Immature natural killer cell (primary cell): ENCODE data around the gene PARD3B. TPM values are rescaled to one million over a fixed set of nuclear protein-coding genes. Genes with fewer than 3 reads are reported as not detected.

Experiments used
- DNase-seq, 3 donors: peaks; one replicate each; pipeline ENCODE4 v3.0.0; 2022; ENCODE audit warnings: mixed read lengths in 1 of 3
- H3K27ac Mint-ChIP-seq, 6 donors: one replicate each; pipeline ENCODE4 v1.8.0; 2020; ENCODE audit warnings: mixed read lengths in 6 of 6, mild to moderate bottlenecking in 5 of 6, inconsistent platforms in 4 of 6, moderate library complexity in 3 of 6
- H3K27me3 Mint-ChIP-seq, 3 donors: one replicate each; pipeline ENCODE4 v1.8.0; 2020 to 2021; ENCODE audit warnings: low read depth in 3 of 3, mild to moderate bottlenecking in 3 of 3, mixed read lengths in 3 of 3, moderate library complexity in 3 of 3, inconsistent platforms in 1 of 3
- H3K36me3 Mint-ChIP-seq, 3 donors: one replicate each; pipeline ENCODE4 v1.8.0; 2020; ENCODE audit warnings: mixed read lengths in 3 of 3, inconsistent platforms in 2 of 3, mild to moderate bottlenecking in 2 of 3
- H3K4me1 Mint-ChIP-seq, 2 donors: one replicate each; pipeline ENCODE4 v1.8.0; 2020; ENCODE audit warnings: inconsistent platforms in 2 of 2, mild to moderate bottlenecking in 2 of 2, mixed read lengths in 2 of 2, moderate library complexity in 1 of 2
- H3K4me3 Mint-ChIP-seq, 5 donors: one replicate each; pipeline ENCODE4 v1.8.0; 2020; ENCODE audit warnings: mild to moderate bottlenecking in 5 of 5, mixed read lengths in 5 of 5, inconsistent platforms in 3 of 5, moderate library complexity in 3 of 5
- H3K9me3 Mint-ChIP-seq, 6 donors: one replicate each; pipeline ENCODE4 v1.8.0; 2020; ENCODE audit warnings: mild to moderate bottlenecking in 6 of 6, mixed read lengths in 6 of 6, inconsistent platforms in 4 of 6, moderate library complexity in 3 of 6
- polyA plus RNA-seq, 3 donors: library from polyadenylated mRNA; unstranded; fragments of 300-500 nt; fragmentation: Illumina TruSeq; gene quantifications; one replicate each; pipeline ENCODE4 v1.2.3, GENCODE V29; 2021

The PARD3B gene
- polyA plus RNA-seq, 3 donors from 2014 or later, result not detected

GRCh38 chr2:205020673-205021072 is 475.4 kb downstream of the PARD3B start:
- no peaks in the 10 kb centered on the region for H3K27me3 Mint-ChIP-seq
- H3K36me3 Mint-ChIP-seq, result no peaks in the 10 kb centered on the region
- DNase-seq, result no peak
- peaks cover 0 to 2% (median 0%) of the 10 kb centered on the region in 6 donors for H3K9me3 Mint-ChIP-seq
- no peaks in the 10 kb centered on the region for H3K4me1 Mint-ChIP-seq
- H3K4me3 Mint-ChIP-seq, result no peak overlapping the region
- H3K27ac Mint-ChIP-seq, result no peak overlapping the region

- no peak for DNase-seq
- Mint-ChIP-seq H3K27me3 (no peaks in the 10 kb centered on the region), H3K36me3 (no peaks in the 10 kb centered on the region), H3K4me3 (no peak overlapping the region), H3K9me3 (peaks cover 0 to 2% (median 0%) of the 10 kb centered on the region in 6 donors), H3K27ac (no peak overlapping the region), H3K4me1 (no peaks in the 10 kb centered on the region)
Observed at GRCh38 chr2:205022841-205023240, 477.6 kb downstream of the PARD3B start.

- no peaks in the 10 kb centered on the region for H3K4me1 Mint-ChIP-seq
- no peaks in the 10 kb centered on the region for H3K36me3 Mint-ChIP-seq
- no peak overlapping the region for H3K4me3 Mint-ChIP-seq
- H3K9me3 Mint-ChIP-seq, result peaks cover 0 to 6% (median 0%) of the 10 kb centered on the region in 6 donors
- no peak for DNase-seq
- no peaks in the 10 kb centered on the region for H3K27me3 Mint-ChIP-seq
- no peak overlapping the region for H3K27ac Mint-ChIP-seq
Observed at GRCh38 chr2:205024822-205025518, 479.7 kb downstream of the PARD3B start.

- H3K4me1 Mint-ChIP-seq, result no peaks in the 10 kb centered on the region
- H3K9me3 Mint-ChIP-seq, result peaks cover 0 to 6% (median 0%) of the 10 kb centered on the region in 6 donors
- no peak overlapping the region for H3K27ac Mint-ChIP-seq
- DNase-seq, result no peak
- H3K27me3 Mint-ChIP-seq, result no peaks in the 10 kb centered on the region
- H3K36me3 Mint-ChIP-seq, result no peaks in the 10 kb centered on the region
- H3K4me3 Mint-ChIP-seq, result no peak overlapping the region
Observed at GRCh38 chr2:205025580-205026240, 480.4 kb downstream of the PARD3B start.

DNA sequence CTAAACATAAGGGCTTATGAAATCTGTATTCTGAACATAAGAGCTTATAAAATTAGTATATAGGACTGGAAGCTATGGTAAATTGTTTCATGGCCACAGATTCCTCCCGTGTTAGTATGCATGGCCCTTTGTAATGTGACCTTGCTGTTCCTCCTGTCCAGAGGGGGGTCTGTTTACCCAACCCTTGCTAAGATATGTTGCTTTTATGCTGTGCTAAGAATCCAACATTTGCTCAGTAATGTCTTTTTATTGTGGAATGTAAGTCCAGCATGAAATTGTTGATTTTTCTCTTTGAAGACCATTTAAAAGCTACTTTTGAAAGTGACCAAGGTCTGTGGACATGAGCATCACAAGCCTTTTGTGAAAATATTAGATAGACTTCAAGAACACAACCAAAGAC is 485.4 kb downstream of the PARD3B start:
- no peaks in the 10 kb centered on the region for H3K36me3 Mint-ChIP-seq
- H3K27me3 Mint-ChIP-seq, result no peaks in the 10 kb centered on the region
- peaks cover 0 to 4% (median 0%) of the 10 kb centered on the region in 6 donors for H3K9me3 Mint-ChIP-seq
- no peak for DNase-seq
- no peak overlapping the region for H3K27ac Mint-ChIP-seq
- H3K4me1 Mint-ChIP-seq, result no peaks in the 10 kb centered on the region
- H3K4me3 Mint-ChIP-seq, result no peak overlapping the region

- Mint-ChIP-seq H3K9me3 (peaks cover 0 to 4% (median 0%) of the 10 kb centered on the region in 6 donors), H3K27me3 (no peaks in the 10 kb centered on the region), H3K4me1 (no peaks in the 10 kb centered on the region), H3K36me3 (no peaks in the 10 kb centered on the region), H3K27ac (no peak overlapping the region), H3K4me3 (no peak overlapping the region)
- DNase-seq, result no peak
Observed at GRCh38 chr2:205032093-205032551, 486.8 kb downstream of the PARD3B start.

DNA sequence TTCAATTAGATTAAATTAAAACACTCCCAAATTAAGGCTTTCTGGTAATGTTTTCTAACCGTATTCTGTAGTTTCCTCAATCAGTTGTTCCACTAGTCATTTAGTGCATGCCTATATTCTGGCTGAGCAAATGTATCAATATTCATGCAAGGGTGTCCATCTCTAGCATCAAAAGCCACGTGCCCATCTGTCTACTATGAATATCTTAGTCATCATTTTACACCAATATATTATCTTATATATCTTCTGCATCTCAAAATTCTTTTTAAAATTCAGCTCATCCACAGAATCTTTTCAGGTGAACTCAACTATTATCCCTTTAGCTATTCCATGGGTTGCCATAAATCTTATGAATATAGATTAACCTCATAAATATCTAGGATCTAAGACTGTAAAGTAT is 488.2 kb downstream of the PARD3B start:
- peaks cover 0 to 3% (median 0%) of the 10 kb centered on the region in 6 donors for H3K9me3 Mint-ChIP-seq
- H3K27me3 Mint-ChIP-seq, result no peaks in the 10 kb centered on the region
- DNase-seq, result no peak
- no peak overlapping the region for H3K27ac Mint-ChIP-seq
- H3K4me3 Mint-ChIP-seq, result no peak overlapping the region
- no peaks in the 10 kb centered on the region for H3K36me3 Mint-ChIP-seq
- H3K4me1 Mint-ChIP-seq, result no peaks in the 10 kb centered on the region

DNA sequence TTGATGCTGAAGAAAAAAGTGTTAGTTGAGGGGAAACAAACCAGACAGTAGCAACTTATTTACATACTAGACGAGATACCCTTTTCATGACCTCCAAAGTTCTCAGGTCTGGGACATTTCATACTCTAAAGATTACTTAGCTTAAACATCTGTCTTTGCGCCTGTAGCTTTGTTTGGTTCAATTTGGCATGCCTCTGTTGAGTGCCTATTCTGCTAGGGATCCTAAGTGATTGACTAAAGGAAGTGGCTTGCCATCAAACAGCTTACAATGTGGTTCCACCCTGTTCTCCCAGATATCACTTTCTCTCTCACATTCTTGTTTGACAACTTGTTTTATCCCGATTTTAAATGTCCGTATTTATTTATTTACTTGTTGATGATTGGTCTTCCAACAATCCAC is 488.8 kb downstream of the PARD3B start:
- Mint-ChIP-seq H3K4me1 (no peaks in the 10 kb centered on the region), H3K27ac (no peak overlapping the region), H3K27me3 (no peaks in the 10 kb centered on the region), H3K9me3 (peaks cover 0 to 3% (median 0%) of the 10 kb centered on the region in 6 donors), H3K4me3 (no peak overlapping the region), H3K36me3 (no peaks in the 10 kb centered on the region)
- no peak for DNase-seq

DNA sequence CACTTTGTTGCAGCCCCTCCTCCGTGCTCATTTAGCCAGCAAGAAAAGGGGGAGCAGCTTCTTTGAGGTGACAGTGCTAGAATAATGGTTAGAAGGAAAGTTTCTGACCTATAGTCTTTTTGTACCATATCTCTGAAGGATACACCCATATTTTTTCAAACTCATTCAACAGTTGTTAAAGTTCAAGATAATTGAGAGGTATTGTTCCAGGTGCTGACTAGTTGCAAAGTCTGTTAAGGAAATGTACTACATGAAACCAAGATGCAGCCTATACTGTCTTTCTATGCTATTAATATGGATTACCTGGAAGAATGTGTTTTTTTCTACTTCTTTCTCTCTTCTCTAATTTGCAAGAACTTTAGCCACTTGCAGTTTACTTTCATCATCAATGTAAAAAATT is 495.0 kb downstream of the PARD3B start:
- Mint-ChIP-seq H3K27me3 (no peaks in the 10 kb centered on the region), H3K4me3 (no peak overlapping the region), H3K36me3 (no peaks in the 10 kb centered on the region), H3K4me1 (no peaks in the 10 kb centered on the region), H3K9me3 (peaks cover 0 to 7% (median 0%) of the 10 kb centered on the region in 6 donors), H3K27ac (no peak overlapping the region)
- no peak for DNase-seq

GRCh38 chr2:205041472-205042130 is 496.3 kb downstream of the PARD3B start:
- no peaks in the 10 kb centered on the region for H3K36me3 Mint-ChIP-seq
- peaks cover 0 to 5% (median 0%) of the 10 kb centered on the region in 6 donors for H3K9me3 Mint-ChIP-seq
- H3K27ac Mint-ChIP-seq, result peak overlapping the region in 1 of 6 donors; percentile 58
- H3K4me1 Mint-ChIP-seq, result no peaks in the 10 kb centered on the region
- H3K4me3 Mint-ChIP-seq, result no peak overlapping the region
- DNase-seq, result no peak
- no peaks in the 10 kb centered on the region for H3K27me3 Mint-ChIP-seq

DNA sequence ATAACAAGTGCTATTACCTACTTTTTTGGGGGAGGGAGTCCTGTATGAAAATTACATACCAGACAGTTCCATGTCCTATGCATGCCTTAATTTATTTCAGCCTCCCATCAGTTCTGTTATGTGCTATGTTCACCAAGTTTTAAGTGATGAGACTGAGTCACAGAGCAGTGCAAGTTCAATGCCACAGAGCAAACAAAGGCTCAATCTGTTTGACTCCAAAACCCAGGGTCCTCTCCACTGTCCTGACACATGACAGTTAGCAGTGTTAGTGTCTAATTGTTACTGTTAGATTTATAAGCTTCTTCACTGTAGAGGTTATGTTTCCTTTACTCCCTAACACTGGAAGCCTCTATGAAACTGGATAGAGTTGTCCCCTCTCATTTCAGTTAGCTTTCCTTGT is 498.0 kb downstream of the PARD3B start:
- Mint-ChIP-seq H3K4me3 (no peak overlapping the region), H3K27ac (no peak overlapping the region), H3K4me1 (no peaks in the 10 kb centered on the region), H3K36me3 (no peaks in the 10 kb centered on the region), H3K9me3 (peaks cover 0 to 5% (median 0%) of the 10 kb centered on the region in 6 donors), H3K27me3 (no peaks in the 10 kb centered on the region)
- DNase-seq, result no peak

DNA sequence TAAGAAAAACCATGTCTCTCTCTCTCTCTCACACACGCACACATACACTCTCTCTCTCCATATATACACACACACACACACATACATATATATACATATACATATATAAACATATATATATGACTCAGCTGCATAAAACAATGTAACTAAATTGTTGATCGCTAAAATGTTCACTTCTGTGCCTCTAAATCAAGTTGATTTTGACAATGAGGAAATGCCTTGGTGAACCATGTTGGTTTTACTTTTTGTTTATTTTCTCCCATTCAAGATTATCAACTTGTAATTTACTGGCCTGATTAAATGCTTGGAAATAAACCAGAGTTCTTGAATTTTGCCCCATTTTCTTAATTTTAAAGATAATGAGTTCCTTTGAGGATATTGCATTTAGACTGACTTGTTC is 500.4 kb downstream of the PARD3B start:
- no peak overlapping the region for H3K27ac Mint-ChIP-seq
- no peak overlapping the region for H3K4me3 Mint-ChIP-seq
- peaks cover 0 to 10% (median 0%) of the 10 kb centered on the region in 6 donors for H3K9me3 Mint-ChIP-seq
- no peaks in the 10 kb centered on the region for H3K4me1 Mint-ChIP-seq
- H3K36me3 Mint-ChIP-seq, result no peaks in the 10 kb centered on the region
- H3K27me3 Mint-ChIP-seq, result no peaks in the 10 kb centered on the region
- DNase-seq, result no peak

DNA sequence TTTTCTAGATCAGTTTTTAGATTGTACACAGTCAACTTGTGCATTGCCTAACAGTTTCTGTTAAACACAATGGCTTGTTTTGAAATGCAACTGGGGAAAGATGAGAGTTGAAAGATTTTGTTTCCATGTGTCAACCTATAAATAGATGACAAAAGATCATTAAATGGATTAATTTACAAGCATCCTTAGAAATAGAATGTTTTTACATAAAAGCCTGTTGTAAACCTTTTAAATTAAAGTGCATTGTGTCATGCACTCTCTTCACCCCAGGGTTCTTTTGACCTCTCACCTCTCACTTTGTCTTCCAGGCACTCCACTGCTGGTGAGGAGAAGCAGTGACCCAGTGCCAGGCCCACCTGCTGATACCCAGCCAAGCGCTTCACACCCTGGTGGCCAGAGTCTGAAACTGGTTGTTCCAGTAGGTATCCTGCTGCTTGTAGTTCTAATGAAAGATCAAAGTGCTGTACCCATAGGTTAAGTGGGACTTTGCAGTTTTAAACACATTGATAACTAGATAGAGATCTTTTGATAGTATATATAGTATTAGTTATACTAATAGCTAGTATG is 502.1 kb downstream of the PARD3B start:
- H3K9me3 Mint-ChIP-seq, result peaks cover 0 to 5% (median 0%) of the 10 kb centered on the region in 6 donors
- H3K36me3 Mint-ChIP-seq, result no peaks in the 10 kb centered on the region

DNA sequence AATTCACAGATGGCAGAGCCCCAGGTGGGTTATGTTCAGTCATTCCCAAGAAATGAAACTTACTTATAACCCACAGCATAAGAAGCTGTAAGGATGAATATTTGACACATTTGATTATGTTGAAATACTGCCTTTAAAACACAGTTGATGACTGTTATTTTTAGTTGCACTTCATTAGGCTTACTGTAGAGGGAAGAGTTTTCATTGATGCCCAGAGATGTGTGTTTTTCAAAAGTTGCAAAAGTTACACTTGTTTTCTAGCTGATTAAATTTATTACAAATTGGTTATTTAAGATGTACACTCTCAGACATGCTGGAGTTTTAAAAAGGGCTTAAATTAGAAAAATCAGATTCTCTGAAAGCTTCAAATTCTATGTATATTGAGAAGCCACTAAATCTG is 506.1 kb downstream of the PARD3B start:
- H3K27me3 Mint-ChIP-seq, result no peaks in the 10 kb centered on the region
- peaks cover 0 to 5% (median 0%) of the 10 kb centered on the region in 6 donors for H3K9me3 Mint-ChIP-seq
- H3K4me3 Mint-ChIP-seq, result no peak overlapping the region
- no peaks in the 10 kb centered on the region for H3K4me1 Mint-ChIP-seq
- no peak overlapping the region for H3K27ac Mint-ChIP-seq
- no peak for DNase-seq
- no peaks in the 10 kb centered on the region for H3K36me3 Mint-ChIP-seq

More for the DNA sequence above, 502.1 kb downstream of the PARD3B start:
- DNase-seq, result no peak
- no peaks in the 10 kb centered on the region for H3K27me3 Mint-ChIP-seq
- H3K4me1 Mint-ChIP-seq, result no peaks in the 10 kb centered on the region
- H3K27ac Mint-ChIP-seq, result no peak overlapping the region
- H3K4me3 Mint-ChIP-seq, result no peak overlapping the region
